HepG2 (cell line): Measurements from ENCODE around the gene NACAD. TPM values are rescaled to one million over a fixed set of nuclear protein-coding genes. Genes with fewer than 3 reads are reported as not detected.

Experiments used
- ATAC-seq: fragments of 200-7000 bp; cut with Tn5 transposase; 3 replicates; pipeline ENCODE4 v1.9.1; 2020; ENCODE audit warnings: mild to moderate bottlenecking, moderate library complexity
- BruUV-seq: library from RNA; stranded (reverse); fragments of 400-500 nt; replicated peaks from 2 replicates; lab custom pipeline; 2021; lab: Mats Ljungman, UMichigan
- CTCF ChIA-PET: fragments of 300-600 bp; formaldehyde crosslinking; extraction: SDS; loops from one replicate; lab custom pipeline; 2021; ENCODE audit warnings: low total read pairs, inconsistent platforms, low intra/inter-chr PET ratio; lab: Yijun Ruan, JAX
- POLR2A ChIA-PET: fragments of 350-600 bp; sonication (Branson Sonifier 250); formaldehyde crosslinking; loops from one replicate; lab custom pipeline; 2020; ENCODE audit warnings: antibody characterized with exemption, inconsistent platforms; lab: Yijun Ruan, JAX
- DNase-seq: peaks from one replicate; pipeline ENCODE4 v3.0.0-alpha.2; 2015; ENCODE audit warnings: low spot score
- FAIRE-seq: peaks from 3 replicates; lab custom pipeline; 2011; peaks lifted over from hg19 to GRCh38; lab: Jason Lieb, UNC
- H2AFZ ChIP-seq: one replicate; pipeline ENCODE4 v1.6.1; 2011; ENCODE audit warnings: low read length, inconsistent platforms
- H3K27ac ChIP-seq: fragments of 300-600 bp; 3 replicates; pipeline ENCODE4 v1.8.0; 2011; ENCODE audit warnings: mixed run types, mild to moderate bottlenecking, mixed read lengths, low read length, inconsistent platforms; ENCODE audit not compliant: insufficient read depth; ENCODE audit errors: extremely low read length
- H3K27me3 ChIP-seq, 2 experiments: fragments of 200-600 bp in 1 of 2; 2 replicates in 1 of 2; 3 replicates in 1 of 2; pipeline versions ENCODE4 v1.6.0 to v1.8.0; 2011; ENCODE audit warnings: low read length in 2 of 2, mild to moderate bottlenecking in 2 of 2, moderate library complexity in 2 of 2, inconsistent platforms in 1 of 2; ENCODE audit not compliant: insufficient read depth in 2 of 2, control insufficient read depth in 1 of 2
- H3K36me3 ChIP-seq, 2 experiments: fragments of 200-600 bp in 1 of 2; replicated peaks in 1 of 2; 2 replicates in 1 of 2; 3 replicates in 1 of 2; pipeline versions ENCODE4 v1.5.1 to v1.8.0; 2011; ENCODE audit warnings: low read length in 2 of 2, inconsistent platforms in 1 of 2; ENCODE audit not compliant: insufficient read depth in 2 of 2, control insufficient read depth in 1 of 2
- H3K4me1 ChIP-seq: 2 replicates; pipeline ENCODE4 v1.5.1; 2012; ENCODE audit warnings: low read length, inconsistent platforms; ENCODE audit not compliant: insufficient read depth
- H3K4me2 ChIP-seq: 2 replicates; pipeline ENCODE4 v1.6.0; 2011; ENCODE audit warnings: low read depth, low read length, inconsistent platforms
- H3K4me3 ChIP-seq, 3 experiments: fragments of 200-600 bp in 1 of 3; sonication (generic), shearing (Covaris generic) in 1 of 3; replicated peaks in 1 of 3; 2 replicates each; pipeline ENCODE4 v1.5.1; 2011 to 2016; ENCODE audit warnings: low read length in 3 of 3, inconsistent platforms in 2 of 3, low read depth in 2 of 3, mild to moderate bottlenecking in 2 of 3, control low read depth in 1 of 3, mixed read lengths in 1 of 3; ENCODE audit not compliant: insufficient read depth in 1 of 3
- H3K79me2 ChIP-seq: one replicate; pipeline ENCODE4 v1.6.1; 2011; ENCODE audit warnings: low read length, inconsistent platforms; ENCODE audit not compliant: insufficient read depth
- H3K9ac ChIP-seq: 2 replicates; pipeline ENCODE4 v1.6.0; 2011; ENCODE audit warnings: mild to moderate bottlenecking, low read depth, low read length, inconsistent platforms; ENCODE audit not compliant: insufficient read depth
- H3K9me3 ChIP-seq: 2 replicates; pipeline ENCODE4 v1.5.1; 2012; ENCODE audit warnings: mild to moderate bottlenecking, low read length
- H4K20me1 ChIP-seq: 2 replicates; pipeline ENCODE4 v1.6.0; 2011; ENCODE audit warnings: inconsistent platforms, mild to moderate bottlenecking, low read length, moderate library complexity; ENCODE audit not compliant: insufficient read depth
- CEBPB ChIP-seq: IDR thresholded peaks from 2 replicates; pipeline ENCODE4 v1.6.1; 2011; ENCODE audit warnings: low read depth, low read length, improper control_type of control experiment, borderline replicate concordance
- CENPT ChIP-seq: sonication (generic); formaldehyde crosslinking; IDR thresholded peaks from 2 replicates; pipeline ENCODE4 v1.8.0; 2022; ENCODE audit warnings: low read depth, mild to moderate bottlenecking, moderate library complexity, missing genetic modification reagents
- DDIT3 ChIP-seq: sonication (generic); formaldehyde crosslinking; IDR thresholded peaks from 2 replicates; pipeline ENCODE4 v1.4.0; 2020; ENCODE audit warnings: mild to moderate bottlenecking, missing genetic modification reagents
- HMG20B ChIP-seq: conservative IDR thresholded peaks from 2 replicates; pipeline ENCODE4 v1.6.1; 2016; ENCODE audit warnings: missing genetic modification reagents, missing compliant biosample characterization
- KDM1A ChIP-seq: IDR thresholded peaks from 2 replicates; pipeline ENCODE4 v1.6.1; 2016; ENCODE audit warnings: missing compliant biosample characterization
- KLF9 ChIP-seq: IDR thresholded peaks from 2 replicates; pipeline ENCODE4 v1.6.1; 2016; ENCODE audit warnings: low read depth
- MAX ChIP-seq: IDR thresholded peaks from 2 replicates; pipeline ENCODE4 v1.6.1; 2012; ENCODE audit warnings: inconsistent platforms
- MXI1 ChIP-seq: IDR thresholded peaks from 3 replicates; pipeline ENCODE4 v1.6.1; 2012; ENCODE audit warnings: low read depth, low read length, inconsistent platforms, borderline replicate concordance
- RFX1 ChIP-seq: fragments of 450-650 bp; IDR thresholded peaks from 2 replicates; pipeline ENCODE4 v1.6.1; 2017
- RFX3 ChIP-seq: IDR thresholded peaks from 2 replicates; pipeline ENCODE4 v1.6.1; 2016; ENCODE audit warnings: missing biosample characterization, missing genetic modification reagents
- RFX5 ChIP-seq: IDR thresholded peaks from 2 replicates; pipeline ENCODE4 v1.6.1; 2011; ENCODE audit warnings: low read depth, low read length, improper control_type of control experiment
- SMAD1 ChIP-seq: sonication (generic); formaldehyde crosslinking; IDR thresholded peaks from 2 replicates; pipeline ENCODE4 v1.4.0; 2020; ENCODE audit warnings: missing genetic modification reagents, low read depth, mild to moderate bottlenecking, borderline replicate concordance
- STAT6 ChIP-seq: sonication (generic); formaldehyde crosslinking; IDR thresholded peaks from 2 replicates; pipeline ENCODE4 v1.4.0; 2020; ENCODE audit warnings: missing genetic modification reagents, mild to moderate bottlenecking, borderline replicate concordance
- ZNF33B ChIP-seq: sonication (generic); formaldehyde crosslinking; IDR thresholded peaks from 2 replicates; pipeline ENCODE4 v1.5.1; 2020; ENCODE audit warnings: mild to moderate bottlenecking, missing genetic modification reagents
- ZNF576 ChIP-seq: sonication (generic); formaldehyde crosslinking; IDR thresholded peaks from 2 replicates; pipeline ENCODE4 v1.4.0; 2020; ENCODE audit warnings: mild to moderate bottlenecking, missing genetic modification reagents
- ZNF773 ChIP-seq: sonication (generic); formaldehyde crosslinking; IDR thresholded peaks from 2 replicates; pipeline ENCODE4 v1.4.0; 2020; ENCODE audit warnings: missing genetic modification reagents, borderline replicate concordance
- whole genome bisulfite sequencing: methylation state at CpG from one replicate; pipeline ENCODE4 v1.1.6; 2017; ENCODE audit warnings: low lambda C conversion rate; 5-methylcytosine and 5-hydroxymethylcytosine counted together
- in situ Hi-C: cut with HindIII; loops from 2 replicates; pipeline ENCODE4 v1.10.0; 2017; ENCODE audit warnings: low pct_unique_long_range_greater_than_20kb; ENCODE audit not compliant: extremely low pct_ligation_motif_present
- intact Hi-C: fragments of 100-400 bp; cut with micrococcal nuclease; formaldehyde crosslinking; loops from one replicate; pipeline ENCODE4 v1.10.0; 2022; ENCODE audit not compliant: unreplicated experiment
- polyA plus RNA-seq, 8 experiments: library from polyadenylated mRNA; depleted of rRNA in 3 of 8; stranded (reverse) in 7 of 8; unstranded in 1 of 8; fragments of >200 nt; fragmentation: Illumina TruSeq in 4 of 8; extraction: Trizol in 4 of 8; gene quantifications; 2 replicates each; pipeline versions ENCODE4 v1.2.1 to v1.2.3, GENCODE V29; 2011 to 2016; ENCODE audit warnings: low read depth in 4 of 8, missing spikeins in 1 of 8, mixed read lengths in 1 of 8; ENCODE audit not compliant: insufficient read depth in 1 of 8
- total RNA-seq, 5 experiments: library from RNA; depleted of rRNA; stranded (reverse); fragments of >200 nt; fragmentation: Illumina TruSeq; extraction: Trizol; gene quantifications; 2 replicates each; pipeline ENCODE4 v1.2.3, GENCODE V29; 2016; ENCODE audit warnings: low read depth in 1 of 5

NACAD gene
- total and polyA plus RNA-seq, 2 of the 13 experiments (the other 11 are each of a cell fraction or from before 2014, with no cell fraction given), result 0.04 TPM; not detected in 1

- no peak for TF ChIP-seq DDIT3 (CRISPR knock-in tag)
- no peak for TF ChIP-seq ZNF33B (CRISPR knock-in tag)
- TF ChIP-seq HMG20B (CRISPR knock-in tag), result no peak
- TF ChIP-seq MAX, result no peak
- TF ChIP-seq ZNF773, result no peak
These were observed 3.5 kb upstream of the NACAD start (continued) for GRCh38 chr7:45092100-45092930.

GRCh38 chr7:45089341-45089891, 647 bp upstream of the NACAD start:
- CTCF ChIA-PET, result no interaction called here
- FAIRE-seq (no peak), ATAC-seq (no peak), DNase-seq (no peak)
- Histone ChIP-seq H3K27ac (no peak overlapping the region), H3K4me1 (peaks cover 9% of the 10 kb centered on the region; the same call in 1 of the 2 replicates), H3K79me2 (no peaks in the 10 kb centered on the region), H3K4me3 (peak overlapping the region in 2 of 3 experiments; percentile 22 to 50; a peak in 2 of 6 replicates), H3K9me3 (no peaks in the 10 kb centered on the region), H3K4me2 (peak overlapping the region; percentile 42; the same call in 1 of the 2 replicates), H4K20me1 (no peaks in the 10 kb centered on the region), H3K27me3 (peaks cover 9 to 20% of the 10 kb centered on the region in 2 experiments), H3K36me3 (no peaks in the 10 kb centered on the region), H2AFZ (no peak overlapping the region), H3K9ac (no peak overlapping the region)
- intact Hi-C loops, result no loop called here
- WGBS, result 26% methylated on average over 11 of the region's 22 CpGs
- no TSS peak for BruUV-seq
- in situ Hi-C loops, result no loop called here
- POLR2A ChIA-PET, result no interaction called here
- TF ChIP-seq CEBPB (no peak), ZNF576 (no peak), STAT6 (CRISPR knock-in tag) (no peak), KDM1A (CRISPR knock-in tag) (peak; percentile 69), RFX3 (CRISPR knock-in tag) (peak; percentile 82), RFX1 (peak; percentile 83), MXI1 (peak; percentile 48; the same call in 1 of the 3 replicates), KLF9 (no peak), SMAD1 (no peak), RFX5 (peak; percentile 68; the same call in 1 of the 2 replicates), CENPT (CRISPR knock-in tag) (no peak)
